ENCODE measurements around the gene MACROD2.

MACROD2 gene

DNA sequence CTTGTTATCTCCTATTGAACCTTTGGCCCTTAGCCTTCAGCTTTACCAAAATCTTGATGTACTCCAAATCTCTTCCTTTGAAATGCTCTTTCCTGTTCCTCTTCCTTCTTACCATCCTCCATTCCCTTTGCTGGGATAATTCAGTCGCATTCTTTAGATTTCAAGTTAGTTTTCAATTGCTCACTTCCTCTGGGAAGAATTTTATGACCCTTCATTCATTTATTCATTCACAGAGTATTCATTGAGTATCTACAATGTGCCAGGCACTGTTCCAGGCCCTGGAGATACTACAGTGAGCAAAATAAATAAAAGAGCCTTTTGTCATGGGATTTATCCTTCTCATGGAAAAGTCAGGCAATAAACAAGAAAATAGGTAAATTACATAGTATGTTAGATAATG lies 890.3 kb downstream of the MACROD2 start:
- TF ChIP-seq, protein P1, sequence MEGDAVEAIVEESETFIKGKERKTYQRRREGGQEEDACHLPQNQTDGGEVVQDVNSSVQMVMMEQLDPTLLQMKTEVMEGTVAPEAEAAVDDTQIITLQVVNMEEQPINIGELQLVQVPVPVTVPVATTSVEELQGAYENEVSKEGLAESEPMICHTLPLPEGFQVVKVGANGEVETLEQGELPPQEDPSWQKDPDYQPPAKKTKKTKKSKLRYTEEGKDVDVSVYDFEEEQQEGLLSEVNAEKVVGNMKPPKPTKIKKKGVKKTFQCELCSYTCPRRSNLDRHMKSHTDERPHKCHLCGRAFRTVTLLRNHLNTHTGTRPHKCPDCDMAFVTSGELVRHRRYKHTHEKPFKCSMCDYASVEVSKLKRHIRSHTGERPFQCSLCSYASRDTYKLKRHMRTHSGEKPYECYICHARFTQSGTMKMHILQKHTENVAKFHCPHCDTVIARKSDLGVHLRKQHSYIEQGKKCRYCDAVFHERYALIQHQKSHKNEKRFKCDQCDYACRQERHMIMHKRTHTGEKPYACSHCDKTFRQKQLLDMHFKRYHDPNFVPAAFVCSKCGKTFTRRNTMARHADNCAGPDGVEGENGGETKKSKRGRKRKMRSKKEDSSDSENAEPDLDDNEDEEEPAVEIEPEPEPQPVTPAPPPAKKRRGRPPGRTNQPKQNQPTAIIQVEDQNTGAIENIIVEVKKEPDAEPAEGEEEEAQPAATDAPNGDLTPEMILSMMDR (conservative IDR thresholded peaks at IDR 0.05) = no peak
- no peak for TF ChIP-seq ZFX (IDR thresholded peaks at IDR 0.05)
- no peak overlapping the region for H3K27ac ChIP-seq

DNA sequence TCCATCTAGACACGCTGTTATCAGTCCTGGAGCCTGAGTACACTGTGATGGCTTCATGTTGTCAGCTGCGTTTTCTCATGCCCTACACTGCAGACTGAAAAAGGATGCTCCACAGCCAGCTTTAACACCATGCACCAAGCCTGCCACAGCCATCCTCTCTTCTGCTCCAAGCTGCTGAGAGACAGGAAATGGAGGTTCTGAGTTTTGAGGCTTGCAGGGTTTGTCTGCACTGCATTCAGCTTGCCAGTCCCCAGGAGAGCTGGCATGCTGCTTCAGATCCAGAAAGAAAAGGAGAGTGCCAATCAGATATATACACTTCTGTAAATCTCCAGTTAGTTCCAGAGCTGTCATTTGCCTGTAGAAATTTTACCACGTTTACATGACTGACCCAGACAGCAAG lies 892.8 kb downstream of the MACROD2 start:
- TF ChIP-seq ZFX (IDR thresholded peaks at IDR 0.05) = no peak
- TF ChIP-seq, protein P1 (conservative IDR thresholded peaks at IDR 0.05) = no peak
- no peak overlapping the region for H3K27ac ChIP-seq

DNA sequence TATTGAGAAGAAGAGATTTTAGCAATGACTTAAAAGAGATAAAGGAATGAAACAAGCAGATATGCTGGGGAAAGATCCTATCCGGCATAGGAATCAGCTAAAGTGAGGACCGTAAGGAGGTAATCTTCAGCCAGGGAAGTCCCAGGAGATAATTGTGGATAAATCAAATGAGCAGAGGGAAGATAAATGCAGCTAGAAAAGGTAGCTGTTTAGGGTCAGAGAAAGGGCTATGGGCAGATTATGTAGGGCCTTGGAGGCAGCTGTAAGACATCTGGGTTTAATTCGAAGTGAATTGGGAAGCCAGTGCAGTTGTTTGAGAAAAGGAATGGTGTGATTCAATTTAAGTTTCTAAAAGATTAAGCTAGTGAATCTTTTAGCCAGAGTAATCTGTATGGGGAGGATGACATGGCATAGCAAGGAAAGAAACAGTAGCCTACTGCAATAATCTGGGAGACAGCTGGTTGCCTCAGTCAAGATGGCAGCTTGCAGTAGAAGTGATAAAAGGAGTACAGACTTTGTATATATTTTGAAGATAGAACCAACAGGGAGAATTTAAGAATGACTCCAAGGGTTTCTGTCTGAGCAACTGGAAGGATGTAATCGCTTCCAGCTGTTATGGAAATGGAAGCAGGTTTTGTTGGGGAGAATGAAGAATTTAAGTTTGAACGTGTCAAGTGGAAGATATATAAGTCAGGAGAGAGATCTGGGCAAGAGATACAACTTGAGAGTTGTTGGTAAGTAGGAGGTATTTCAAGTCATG lies 894.4 kb downstream of the MACROD2 start:
- TF ChIP-seq, protein P1 (conservative IDR thresholded peaks at IDR 0.05) = no peak
- TF ChIP-seq ZFX (IDR thresholded peaks at IDR 0.05) = no peak
- H3K27ac ChIP-seq = no peak overlapping the region

DNA sequence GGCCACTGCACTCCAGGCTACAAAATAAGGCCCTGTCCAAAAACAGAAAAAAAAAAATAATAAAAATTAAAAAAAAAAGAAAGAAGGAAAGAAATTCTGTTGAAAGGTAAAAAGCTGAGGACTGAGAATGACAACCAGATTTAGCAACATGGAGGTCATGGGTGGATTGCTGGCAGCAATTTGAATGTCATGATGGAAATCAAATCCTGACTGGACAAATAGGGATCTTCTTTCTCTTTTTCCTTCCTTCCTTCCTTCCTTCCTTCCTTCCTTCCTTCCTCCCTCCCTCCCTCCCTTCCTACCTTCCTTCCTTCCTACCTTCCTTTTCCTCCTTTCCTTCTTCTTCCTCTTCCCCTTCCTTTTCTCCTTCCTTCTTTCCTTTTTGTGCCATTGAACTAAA lies 895.4 kb downstream of the MACROD2 start:
- no peak overlapping the region for H3K27ac ChIP-seq
- TF ChIP-seq ZFX (IDR thresholded peaks at IDR 0.05) = no peak
- TF ChIP-seq, protein P1 (conservative IDR thresholded peaks at IDR 0.05) = no peak

DNA sequence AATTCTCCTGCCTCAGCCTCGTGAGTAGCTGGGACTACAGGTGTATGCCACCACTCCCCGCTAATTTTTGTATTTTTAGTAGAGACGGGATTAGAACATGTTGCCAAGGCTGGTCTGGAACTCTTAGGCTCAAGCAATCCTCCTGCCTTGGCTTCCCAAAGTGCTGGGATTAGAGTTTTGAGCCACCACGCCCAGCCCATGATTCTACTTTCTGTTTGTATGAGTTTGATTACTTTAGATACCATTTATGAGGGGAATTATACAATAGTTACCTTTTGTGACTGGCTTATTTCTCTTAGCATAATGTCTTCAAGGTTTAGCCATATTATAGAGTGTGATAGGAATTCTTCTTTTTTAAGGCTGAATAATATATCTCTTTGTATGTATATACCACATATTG lies 897.5 kb downstream of the MACROD2 start:
- TF ChIP-seq ZFX (IDR thresholded peaks at IDR 0.05) = no peak
- TF ChIP-seq, protein P1 (conservative IDR thresholded peaks at IDR 0.05) = no peak
- H3K27ac ChIP-seq = no peak overlapping the region

DNA sequence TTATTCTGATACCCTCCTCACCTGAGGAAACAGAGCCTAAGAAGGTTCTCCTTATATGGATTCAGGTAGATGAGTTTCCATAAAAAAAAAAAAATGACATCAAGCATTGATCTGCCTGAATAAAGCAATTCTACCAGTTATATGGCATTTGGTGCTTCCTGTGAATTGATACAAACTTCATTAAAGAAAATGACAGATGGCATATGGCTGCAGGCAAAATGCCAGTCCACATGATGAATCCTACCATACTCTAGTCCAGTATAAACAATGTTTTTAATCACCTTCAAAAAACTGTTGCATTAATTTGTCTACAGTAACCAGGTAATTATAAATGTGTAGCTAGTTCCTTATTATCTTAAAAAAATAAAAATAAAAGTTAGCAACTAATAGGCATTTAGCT lies 901.3 kb downstream of the MACROD2 start:
- H3K27ac ChIP-seq = no peak overlapping the region
- TF ChIP-seq, protein P1 (conservative IDR thresholded peaks at IDR 0.05) = no peak
- no peak for TF ChIP-seq ZFX (IDR thresholded peaks at IDR 0.05)

DNA sequence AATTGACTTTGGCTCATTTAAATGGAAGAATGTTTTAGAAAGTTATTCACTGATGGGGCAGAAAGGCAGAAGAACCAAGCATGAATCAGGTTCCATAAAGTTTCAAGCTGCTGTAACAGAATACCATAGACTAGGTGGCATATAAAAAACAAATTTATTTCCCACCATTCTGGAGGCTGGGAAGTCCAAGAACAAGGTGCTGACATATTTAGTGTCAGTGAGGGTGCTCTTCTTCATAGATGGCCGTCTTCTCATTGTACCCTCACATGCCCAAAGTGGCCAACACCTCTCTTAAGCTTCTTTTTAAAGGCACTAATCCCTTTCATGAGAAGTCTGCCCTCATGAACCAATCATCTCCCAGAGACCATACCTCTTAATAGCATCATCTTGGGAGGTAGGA lies 902.3 kb downstream of the MACROD2 start:
- TF ChIP-seq ZFX (IDR thresholded peaks at IDR 0.05) = no peak
- no peak overlapping the region for H3K27ac ChIP-seq
